ENCODE results near the gene PLXND1.

DNA sequence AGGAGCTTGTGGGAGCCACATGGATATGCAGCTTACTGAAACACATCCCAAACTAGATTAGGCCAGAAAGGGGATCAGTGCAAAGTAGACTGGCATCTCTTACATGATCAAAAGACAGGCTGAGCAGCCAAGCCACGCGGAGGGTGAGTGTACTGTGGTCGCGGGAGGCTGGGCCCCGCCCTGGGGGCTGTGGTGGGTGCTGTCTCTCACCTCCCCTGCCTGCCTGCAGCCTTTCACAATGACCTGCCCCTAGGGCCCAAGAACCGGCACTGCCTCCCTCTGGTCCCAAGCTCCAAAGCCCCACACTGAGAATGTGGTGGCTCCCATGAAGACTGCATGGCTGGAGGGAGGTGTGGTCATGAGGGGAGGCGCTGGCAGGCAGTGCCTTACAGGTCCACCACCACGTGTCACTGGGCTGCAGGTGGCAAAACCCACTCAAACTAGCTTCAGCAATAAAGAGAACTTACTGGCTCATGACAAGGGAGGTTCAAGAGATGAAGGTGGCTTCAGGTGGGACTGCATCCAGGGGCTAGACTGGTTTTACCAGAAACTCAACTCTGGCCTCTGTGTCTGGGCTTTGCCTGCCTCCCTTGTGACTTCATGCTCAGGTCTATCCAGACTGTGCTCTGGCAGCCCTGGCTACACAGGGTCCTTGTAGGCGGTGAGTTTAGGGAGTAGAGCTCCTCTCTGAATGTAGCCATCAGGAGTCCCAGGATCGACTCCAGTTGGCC lies 27.4 kb upstream of the PLXND1 start:
- TF ChIP-seq, protein P1, sequence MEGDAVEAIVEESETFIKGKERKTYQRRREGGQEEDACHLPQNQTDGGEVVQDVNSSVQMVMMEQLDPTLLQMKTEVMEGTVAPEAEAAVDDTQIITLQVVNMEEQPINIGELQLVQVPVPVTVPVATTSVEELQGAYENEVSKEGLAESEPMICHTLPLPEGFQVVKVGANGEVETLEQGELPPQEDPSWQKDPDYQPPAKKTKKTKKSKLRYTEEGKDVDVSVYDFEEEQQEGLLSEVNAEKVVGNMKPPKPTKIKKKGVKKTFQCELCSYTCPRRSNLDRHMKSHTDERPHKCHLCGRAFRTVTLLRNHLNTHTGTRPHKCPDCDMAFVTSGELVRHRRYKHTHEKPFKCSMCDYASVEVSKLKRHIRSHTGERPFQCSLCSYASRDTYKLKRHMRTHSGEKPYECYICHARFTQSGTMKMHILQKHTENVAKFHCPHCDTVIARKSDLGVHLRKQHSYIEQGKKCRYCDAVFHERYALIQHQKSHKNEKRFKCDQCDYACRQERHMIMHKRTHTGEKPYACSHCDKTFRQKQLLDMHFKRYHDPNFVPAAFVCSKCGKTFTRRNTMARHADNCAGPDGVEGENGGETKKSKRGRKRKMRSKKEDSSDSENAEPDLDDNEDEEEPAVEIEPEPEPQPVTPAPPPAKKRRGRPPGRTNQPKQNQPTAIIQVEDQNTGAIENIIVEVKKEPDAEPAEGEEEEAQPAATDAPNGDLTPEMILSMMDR (IDR thresholded peaks at IDR 0.05) = no peak
- TF ChIP-seq POLR2A (IDR thresholded peaks at IDR 0.05) = no peak
